ENCODE results near the gene CLMP. TPM values are rescaled to one million over a fixed set of nuclear protein-coding genes. Genes with fewer than 3 reads are reported as not detected.
A peak's percentile ranks its signal among the peaks of the same experiment; 100 is the strongest.
"Not testable (repeated sequence)": the region's sequence is repeated elsewhere in the genome, so short reads cannot be mapped to it uniquely, and the experiment has no call there.

Gene CLMP
- total RNA-seq, 1 experiment from 2014 or later = 29.1 TPM

- DNase-seq (ENCODE audit: low read depth) = no peak
These were observed 59.1 kb downstream of the CLMP start for GRCh38 chr11:123135863-123136446.

GRCh38 chr11:123132881-123133280 is 62.2 kb downstream of the CLMP start:
- no peak for DNase-seq (ENCODE audit: low read depth)

GRCh38 chr11:123132034-123132766 is 62.8 kb downstream of the CLMP start:
- peak; percentile 61 for DNase-seq (ENCODE audit: low read depth)

- DNase-seq (ENCODE audit: low read depth) = peak; percentile 27
These were observed 65.1 kb downstream of the CLMP start for GRCh38 chr11:123129920-123130319.

GRCh38 chr11:123125169-123125568 is 69.9 kb downstream of the CLMP start:
- DNase-seq (ENCODE audit: low read depth) = no peak

- DNase-seq (ENCODE audit: low read depth) = no peak
These were observed 72.2 kb downstream of the CLMP start for GRCh38 chr11:123122852-123123251.

GRCh38 chr11:123122341-123122740 is 72.7 kb downstream of the CLMP start:
- peak; percentile 24 for DNase-seq (ENCODE audit: low read depth)

GRCh38 chr11:123116486-123116885 is 78.6 kb downstream of the CLMP start:
- no peak for DNase-seq (ENCODE audit: low read depth)

GRCh38 chr11:123111465-123111864 is 83.6 kb downstream of the CLMP start:
- no peak for DNase-seq (ENCODE audit: low read depth)

GRCh38 chr11:123110397-123110796 is 84.7 kb downstream of the CLMP start:
- DNase-seq (ENCODE audit: low read depth) = no peak

GRCh38 chr11:123107945-123108495 is 87.0 kb downstream of the CLMP start:
- DNase-seq (ENCODE audit: low read depth) = no peak

GRCh38 chr11:123104697-123105096 is 90.4 kb downstream of the CLMP start:
- DNase-seq (ENCODE audit: low read depth) = no peak

GRCh38 chr11:123103326-123103980 is 91.6 kb downstream of the CLMP start:
- peak; percentile 36 for DNase-seq (ENCODE audit: low read depth)

GRCh38 chr11:123100379-123101085 is 94.5 kb downstream of the CLMP start:
- DNase-seq (ENCODE audit: low read depth) = no peak

GRCh38 chr11:123098990-123099389 is 96.1 kb downstream of the CLMP start:
- DNase-seq (ENCODE audit: low read depth) = no peak

GRCh38 chr11:123093739-123094138 is 101.3 kb downstream of the CLMP start:
- no peak for DNase-seq (ENCODE audit: low read depth)

- no peak for DNase-seq (ENCODE audit: low read depth)
These were observed 103.5 kb downstream of the CLMP start for GRCh38 chr11:123091506-123091905.

- DNase-seq (ENCODE audit: low read depth) = not testable (repeated sequence)
These were observed 104.9 kb downstream of the CLMP start for GRCh38 chr11:123090168-123090567.

- DNase-seq (ENCODE audit: low read depth) = not testable (repeated sequence)
These were observed 106.2 kb downstream of the CLMP start for GRCh38 chr11:123088896-123089295.

GRCh38 chr11:123087657-123088056 is 107.4 kb downstream of the CLMP start:
- not testable (repeated sequence) for DNase-seq (ENCODE audit: low read depth)

- DNase-seq (ENCODE audit: low read depth) = no peak
These were observed 108.7 kb downstream of the CLMP start for GRCh38 chr11:123086305-123086704.

- DNase-seq (ENCODE audit: low read depth) = no peak
These were observed 109.6 kb downstream of the CLMP start for GRCh38 chr11:123085497-123085896.

Data from Daoy (cell line).